GM18505 (cell line): Measurements from ENCODE around the gene SMIM12.

Source experiments
- ATAC-seq: cut with Tn5 transposase; IDR thresholded peaks from one replicate; pipeline ENCODE4 v1.9.1; 2021; ENCODE audit not compliant: unreplicated experiment
- POLR2A ChIP-seq: IDR thresholded peaks from 4 replicates; pipeline ENCODE4 v1.6.1; 2011; ENCODE audit warnings: borderline replicate concordance; ENCODE audit not compliant: insufficient read depth, insufficient read length; ENCODE audit errors: extremely low read depth

The SMIM12 gene

GRCh38 chr1:34885405-34886247, 26.1 kb upstream of the SMIM12 start:
- ATAC-seq = no peak
- TF ChIP-seq POLR2A = no peak

- no peak for ATAC-seq
- TF ChIP-seq POLR2A = no peak
Measured at GRCh38 chr1:34884961-34885360, 25.4 kb upstream of the SMIM12 start.

DNA sequence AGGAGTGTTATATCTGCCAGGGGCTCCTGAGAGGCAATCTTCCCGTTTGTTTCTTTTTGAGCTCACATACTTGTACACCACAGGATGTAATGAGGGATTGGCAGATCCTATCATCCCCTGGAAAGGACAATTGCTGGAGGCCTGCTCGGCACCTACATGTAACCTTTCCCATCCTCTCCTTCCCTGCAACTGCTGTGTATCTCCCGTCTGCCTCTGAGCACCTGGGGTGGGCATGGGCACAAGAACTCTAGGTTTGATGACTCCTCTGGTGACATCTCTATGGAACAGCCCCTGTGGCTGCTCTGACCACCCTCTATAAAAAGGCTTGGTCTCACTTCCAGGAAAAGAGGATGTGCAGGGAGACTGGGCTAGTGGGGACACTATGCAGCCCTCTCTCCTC, 25.0 kb upstream of the SMIM12 start:
- ATAC-seq = no peak

DNA sequence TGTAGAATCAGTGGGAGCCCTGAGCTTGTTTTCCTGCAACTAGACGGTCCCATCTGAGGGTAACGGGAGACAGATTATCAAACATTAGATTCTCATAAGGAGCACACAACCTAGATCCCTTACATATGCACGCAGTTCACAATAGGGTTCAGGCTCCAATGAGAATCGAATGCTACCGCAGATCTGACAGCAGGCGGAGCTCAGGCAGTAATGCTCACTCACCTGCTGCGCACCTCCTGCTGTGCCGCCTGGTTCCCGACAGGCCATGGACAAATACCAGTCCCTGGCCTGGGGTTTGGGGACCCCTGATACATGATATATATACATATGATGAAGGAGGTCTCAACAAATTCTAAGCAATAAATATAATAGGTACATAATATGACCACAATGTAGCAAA, 19.7 kb upstream of the SMIM12 start:
- no peak for ATAC-seq
- no peak for TF ChIP-seq POLR2A

More for the DNA sequence above, 25.0 kb upstream of the SMIM12 start:
- no peak for TF ChIP-seq POLR2A

- no peak for TF ChIP-seq POLR2A
- no peak for ATAC-seq
Measured at GRCh38 chr1:34876406-34876805, 16.9 kb upstream of the SMIM12 start.

DNA sequence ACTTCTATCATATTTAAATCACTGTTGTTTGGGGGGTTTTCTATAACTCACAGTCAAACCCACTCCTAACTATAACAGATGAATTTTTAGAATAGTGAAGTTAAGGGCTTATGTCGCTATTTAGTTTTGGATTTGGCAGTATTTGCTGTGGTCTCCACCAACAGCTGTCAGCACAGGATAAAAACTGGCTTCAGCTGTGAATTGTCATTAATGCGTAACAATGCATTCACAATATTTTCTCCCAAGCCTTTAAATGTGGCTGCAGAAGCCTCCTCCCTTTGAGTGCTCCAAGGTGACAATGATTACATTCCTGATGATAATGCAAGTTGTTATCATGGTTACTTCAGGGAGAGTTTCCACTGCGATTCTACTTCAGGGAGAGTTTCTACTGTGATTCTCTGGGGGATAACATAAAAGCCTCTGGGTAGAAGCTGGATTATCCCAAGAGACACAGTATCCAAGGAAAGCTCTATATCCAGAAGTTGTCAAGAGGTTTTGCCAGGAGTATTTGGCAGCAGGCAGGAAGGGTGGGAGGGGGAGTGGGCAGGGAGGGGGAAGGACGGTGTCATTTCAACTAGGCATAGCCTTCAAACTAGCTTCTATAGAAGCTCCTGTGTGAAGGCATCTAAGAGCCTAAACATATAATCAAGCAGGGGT, 14.9 kb upstream of the SMIM12 start:
- no peak for TF ChIP-seq POLR2A
- no peak for ATAC-seq

DNA sequence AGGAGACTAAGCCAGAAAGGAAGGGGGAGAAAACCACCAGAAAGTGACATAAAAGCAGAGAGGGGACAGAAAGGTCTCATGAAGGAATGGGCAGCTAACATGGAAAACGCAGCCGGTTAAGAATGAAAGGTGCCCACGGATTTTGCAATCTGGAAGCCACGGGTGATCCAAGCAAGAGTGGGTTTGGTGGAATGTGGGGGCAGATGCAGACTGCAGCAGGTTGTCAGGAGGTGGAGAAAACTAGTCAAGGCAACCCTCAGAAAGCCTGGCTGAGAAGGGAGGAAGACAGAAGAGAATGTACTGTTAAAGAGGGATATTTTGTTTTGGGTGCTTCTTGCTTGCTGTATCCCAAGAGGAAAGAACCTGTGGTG, 12.6 kb upstream of the SMIM12 start:
- no peak for TF ChIP-seq POLR2A
- no peak for ATAC-seq

DNA sequence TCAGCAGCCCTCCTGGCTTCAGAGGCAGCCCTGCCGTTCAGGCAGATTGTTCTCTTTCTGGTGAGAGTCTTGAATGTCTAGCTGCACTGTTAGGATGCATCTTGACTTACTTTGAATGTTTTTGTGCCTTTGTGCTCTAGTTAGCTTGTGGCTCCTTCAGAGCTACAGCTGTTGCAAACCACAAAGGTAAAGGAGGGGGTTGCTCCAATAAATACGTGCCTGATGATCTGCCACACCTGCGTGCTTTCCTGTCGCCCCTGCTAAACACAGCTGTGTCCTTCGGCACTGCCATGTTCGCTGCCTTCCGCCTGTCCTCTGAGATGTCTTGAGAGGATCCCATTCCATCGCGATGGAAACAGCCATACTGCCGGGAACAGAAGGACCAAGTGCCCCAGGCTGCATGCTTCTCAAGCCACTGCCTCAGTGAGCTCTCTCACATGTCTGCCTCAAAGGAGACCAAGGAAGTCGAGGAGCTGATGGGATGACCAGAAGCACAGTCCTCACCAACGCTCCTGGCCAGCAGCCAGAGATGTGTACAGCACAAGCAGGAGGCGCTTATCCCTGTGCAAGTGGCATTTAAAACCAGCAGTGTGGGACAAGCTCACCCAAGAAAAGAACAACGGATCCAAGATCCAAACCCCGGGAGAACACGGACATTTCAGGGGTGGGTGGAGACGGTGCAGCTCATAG, 12.0 kb upstream of the SMIM12 start:
- TF ChIP-seq POLR2A = no peak
- ATAC-seq = no peak

DNA sequence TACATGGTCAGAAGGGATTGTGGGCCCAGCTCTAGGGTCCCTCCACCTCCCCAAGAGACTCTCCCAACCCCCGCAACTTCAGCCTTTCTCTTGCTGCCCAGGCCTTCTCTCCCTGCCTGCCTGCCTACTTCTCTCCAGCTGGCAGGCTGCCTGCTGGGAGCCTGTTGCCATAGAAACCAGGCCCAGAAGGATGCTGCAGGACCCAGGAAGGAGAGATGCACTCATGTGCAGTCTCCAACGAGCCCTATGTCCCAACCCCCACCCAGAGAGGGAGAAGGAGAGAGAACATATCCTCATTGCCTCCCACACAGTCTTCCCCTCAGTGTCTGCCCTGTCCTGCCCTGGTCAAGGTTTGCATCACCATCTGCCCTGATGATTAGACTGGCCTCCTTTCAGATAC, 10.8 kb upstream of the SMIM12 start:
- no peak for TF ChIP-seq POLR2A
- no peak for ATAC-seq

- no peak for ATAC-seq
- no peak for TF ChIP-seq POLR2A
Measured at GRCh38 chr1:34869760-34870159, 10.2 kb upstream of the SMIM12 start.

- ATAC-seq = no peak
- no peak for TF ChIP-seq POLR2A
Measured at GRCh38 chr1:34868230-34869049, 8.9 kb upstream of the SMIM12 start.

DNA sequence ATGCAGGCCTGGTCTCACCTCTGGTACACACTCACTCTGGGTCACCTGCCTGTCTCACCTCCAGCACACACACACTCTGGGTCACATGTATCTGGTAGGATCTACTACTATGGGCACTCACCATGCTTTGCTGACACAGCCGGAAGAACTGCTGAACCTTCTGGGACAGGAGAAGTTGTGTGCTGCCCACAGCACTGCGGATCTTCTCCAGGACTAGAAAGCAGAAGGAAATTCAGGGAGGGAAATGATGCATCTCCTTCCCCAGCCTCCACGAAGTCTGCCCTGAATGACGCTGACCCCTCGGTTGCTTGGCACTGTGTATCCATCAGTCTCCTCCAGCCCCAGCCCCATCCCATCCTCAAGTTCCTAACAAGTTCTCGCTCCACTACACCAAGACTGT, 7.9 kb upstream of the SMIM12 start:
- ATAC-seq = no peak
- no peak for TF ChIP-seq POLR2A

DNA sequence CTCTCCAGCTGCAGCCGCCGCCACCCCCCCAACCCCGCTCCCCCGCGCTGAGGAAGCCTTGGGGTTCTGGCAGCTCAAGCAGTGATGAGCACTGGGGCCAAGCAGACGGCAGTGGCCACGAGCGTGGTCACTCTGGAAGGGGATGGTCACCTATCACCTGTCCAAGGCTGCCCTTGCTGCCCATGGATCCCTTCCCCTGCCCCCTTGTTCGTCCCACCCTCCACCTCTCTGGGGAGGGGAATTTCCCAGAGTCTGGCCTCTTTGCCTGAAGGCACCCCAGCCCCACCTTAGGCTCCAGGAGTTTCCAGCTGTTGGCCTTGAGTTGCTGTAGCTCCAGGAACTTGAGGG, 7.2 kb upstream of the SMIM12 start:
- no peak for TF ChIP-seq POLR2A
- no peak for ATAC-seq
